Thymus (tissue), 11 donors: ENCODE measurements around the gene IPO4. TPM values are rescaled to one million over a fixed set of nuclear protein-coding genes. Genes with fewer than 3 reads are reported as not detected.

ENCODE experiments used
- DNase-seq, 9 donors: peaks; one replicate each; pipeline ENCODE4 v3.0.0-alpha.2; 2013; ENCODE audit warnings: low spot score in 9 of 9, low read depth in 6 of 9, missing footprints in 1 of 9
- H3K27ac ChIP-seq, 2 donors: one replicate each; pipeline ENCODE4 v1.5.1; 2013; ENCODE audit warnings: control low read depth in 1 of 2, low read depth in 1 of 2, low read length in 1 of 2, mild to moderate bottlenecking in 1 of 2, moderate library complexity in 1 of 2
- H3K27me3 ChIP-seq, 2 donors: one replicate each; pipeline ENCODE4 v1.5.1; 2013; ENCODE audit warnings: low read length in 1 of 2; ENCODE audit not compliant: control insufficient read depth in 2 of 2, insufficient read depth in 1 of 2
- H3K36me3 ChIP-seq, 2 donors: one replicate each; pipeline ENCODE4 v1.5.1; 2013; ENCODE audit warnings: low read length in 1 of 2, mild to moderate bottlenecking in 1 of 2, moderate library complexity in 1 of 2; ENCODE audit not compliant: control insufficient read depth in 2 of 2, insufficient read depth in 2 of 2
- H3K4me1 ChIP-seq, 2 donors: one replicate each; pipeline ENCODE4 v1.5.1; 2013; ENCODE audit warnings: low read length in 2 of 2; ENCODE audit not compliant: control insufficient read depth in 2 of 2, insufficient read depth in 2 of 2
- H3K4me3 ChIP-seq, 2 donors: one replicate each; pipeline ENCODE4 v1.5.1; 2013; ENCODE audit warnings: low read length in 2 of 2, control low read depth in 1 of 2, mild to moderate bottlenecking in 1 of 2
- H3K9me3 ChIP-seq, 2 donors: one replicate each; pipeline ENCODE4 v1.5.1; 2013; ENCODE audit warnings: low read length in 1 of 2, mild to moderate bottlenecking in 1 of 2; ENCODE audit not compliant: control insufficient read depth in 2 of 2, insufficient read depth in 1 of 2
- WGBS: extraction: QIAGEN DNeasy Blood & Tissue Kit; methylation state at CpG from one replicate; pipeline ENCODE4 v1.1.7; 2013; 5-methylcytosine and 5-hydroxymethylcytosine counted together
- polyA plus RNA-seq: library from polyadenylated mRNA; stranded (reverse); fragments of 200-250 nt; gene quantifications from one replicate; pipeline ENCODE4 v1.2.3, GENCODE V29; 2013
- total RNA-seq: library from RNA; stranded (reverse); fragments of 120-200 nt; gene quantifications from one replicate; pipeline ENCODE4 v1.2.4, GENCODE V29; 2013
- donor health status: healthy.

IPO4 gene
- total and polyA plus RNA-seq, 2 donors = 12.1 to 19.3 TPM

- Histone ChIP-seq H3K4me3 (no peak overlapping the region), H3K9me3 (no peaks in the 10 kb centered on the region), H3K27ac (no peak overlapping the region), H3K27me3 (no peaks in the 10 kb centered on the region), H3K36me3 (peaks cover 64 to 69% of the 10 kb centered on the region in 2 donors), H3K4me1 (peaks cover 6 to 15% of the 10 kb centered on the region in 2 donors)
- WGBS = 98% methylated on average over 12 of the region's 12 CpGs
- DNase-seq = no peak
Measured at GRCh38 chr14:24157331-24157730, 31.3 kb downstream of the IPO4 start.

DNA sequence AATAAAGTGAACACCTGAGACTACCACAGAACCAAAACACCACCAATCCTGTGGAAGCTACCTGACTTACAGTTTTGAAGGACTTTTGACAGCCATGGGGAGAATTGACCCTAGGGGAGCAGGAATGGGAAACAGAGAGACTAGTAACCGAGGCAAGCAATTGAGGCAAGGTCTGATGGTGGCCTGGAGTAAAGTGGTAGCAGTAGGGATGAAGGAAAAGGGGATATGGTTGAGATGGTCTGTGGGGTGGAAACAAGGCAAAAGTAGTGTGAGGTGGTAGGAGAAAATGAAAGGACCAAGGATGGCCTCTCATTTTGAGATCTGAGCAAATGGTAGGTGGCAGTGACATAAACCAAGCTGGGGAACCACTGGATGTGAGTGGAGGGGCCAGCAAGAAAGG lies 31.8 kb downstream of the IPO4 start:
- Histone ChIP-seq H3K4me1 (peaks cover 4 to 10% of the 10 kb centered on the region in 2 donors), H3K27ac (no peak overlapping the region), H3K9me3 (no peaks in the 10 kb centered on the region), H3K27me3 (no peaks in the 10 kb centered on the region), H3K4me3 (no peak overlapping the region), H3K36me3 (peaks cover 67 to 71% of the 10 kb centered on the region in 2 donors)
- no peak for DNase-seq
- 97% methylated on average over 1 of the region's 1 CpG for WGBS

GRCh38 chr14:24155100-24155499 lies 33.5 kb downstream of the IPO4 start:
- H3K27ac ChIP-seq = no peak overlapping the region
- peaks cover 78 to 81% of the 10 kb centered on the region in 2 donors for H3K36me3 ChIP-seq
- 99% methylated on average over 10 of the region's 10 CpGs for whole genome bisulfite sequencing

GRCh38 chr14:24151404-24152080 lies 37.1 kb downstream of the IPO4 start:
- Histone ChIP-seq H3K27ac (no peak overlapping the region), H3K9me3 (no peaks in the 10 kb centered on the region), H3K36me3 (peaks cover 62 to 69% of the 10 kb centered on the region in 2 donors), H3K4me3 (no peak overlapping the region), H3K27me3 (no peaks in the 10 kb centered on the region), H3K4me1 (peaks cover 10 to 11% of the 10 kb centered on the region in 2 donors)
- DNase-seq = no peak
- WGBS = 98% methylated on average over 16 of the region's 16 CpGs

More at GRCh38 chr14:24155100-24155499, 33.5 kb downstream of the IPO4 start:
- no peak overlapping the region for H3K4me3 ChIP-seq
- H3K27me3 ChIP-seq = no peaks in the 10 kb centered on the region
- H3K9me3 ChIP-seq = no peaks in the 10 kb centered on the region
- no peak for DNase-seq
- H3K4me1 ChIP-seq = peaks cover 0 to under 1% of the 10 kb centered on the region in 2 donors

DNA sequence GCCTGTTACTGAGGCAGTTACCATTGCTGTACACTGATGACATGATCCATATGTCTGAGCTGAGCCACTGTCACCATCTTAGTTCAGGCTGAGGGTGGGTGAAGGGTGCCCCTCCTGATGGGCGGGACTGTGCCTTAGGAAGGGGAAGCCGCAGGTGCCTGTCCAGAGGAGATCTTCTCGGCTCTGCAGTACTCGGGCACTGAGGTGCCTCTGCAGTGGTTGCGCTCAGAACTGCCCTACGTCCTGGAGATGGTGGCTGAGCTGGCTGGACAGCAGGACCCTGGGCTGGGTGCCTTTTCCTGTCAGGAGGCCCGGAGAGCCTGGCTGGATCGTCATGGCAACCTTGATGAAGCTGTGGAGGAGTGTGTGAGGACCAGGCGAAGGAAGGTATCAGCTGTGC lies 37.6 kb downstream of the IPO4 start:
- WGBS = 97% methylated on average over 9 of the region's 9 CpGs
- no peak overlapping the region for H3K27ac ChIP-seq
- H3K36me3 ChIP-seq = peaks cover 57 to 65% of the 10 kb centered on the region in 2 donors
- H3K4me3 ChIP-seq = no peak overlapping the region
- no peaks in the 10 kb centered on the region for H3K27me3 ChIP-seq
- peaks cover 12 to 14% of the 10 kb centered on the region in 2 donors for H3K4me1 ChIP-seq
- H3K9me3 ChIP-seq = no peaks in the 10 kb centered on the region
- DNase-seq = no peak

DNA sequence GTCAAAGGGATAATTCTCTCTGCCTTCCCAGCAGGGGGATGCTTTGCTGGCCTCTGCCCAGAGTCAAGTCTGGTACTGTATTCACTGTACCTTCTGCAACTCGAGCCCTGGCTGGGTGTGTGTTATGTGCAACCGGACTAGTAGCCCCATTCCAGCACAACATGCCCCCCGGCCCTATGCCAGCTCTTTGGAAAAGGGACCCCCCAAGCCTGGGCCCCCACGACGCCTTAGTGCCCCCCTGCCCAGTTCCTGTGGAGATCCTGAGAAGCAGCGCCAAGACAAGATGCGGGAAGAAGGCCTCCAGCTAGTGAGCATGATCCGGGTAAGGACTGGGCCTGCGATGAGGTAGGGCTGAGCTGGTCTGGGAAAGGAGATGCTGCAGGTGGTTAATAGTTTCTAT lies 38.0 kb downstream of the IPO4 start:
- Histone ChIP-seq H3K27ac (no peak overlapping the region), H3K9me3 (no peaks in the 10 kb centered on the region), H3K27me3 (no peaks in the 10 kb centered on the region), H3K36me3 (peaks cover 53 to 61% of the 10 kb centered on the region in 2 donors), H3K4me3 (no peak overlapping the region), H3K4me1 (peaks cover 16 to 18% of the 10 kb centered on the region in 2 donors)
- 99% methylated on average over 9 of the region's 9 CpGs for WGBS
- DNase-seq = no peak

GRCh38 chr14:24150061-24150460 lies 38.6 kb downstream of the IPO4 start:
- no peak for DNase-seq
- no peak overlapping the region for H3K4me3 ChIP-seq
- H3K27me3 ChIP-seq = no peaks in the 10 kb centered on the region
- H3K36me3 ChIP-seq = peaks cover 48 to 59% of the 10 kb centered on the region in 2 donors
- H3K9me3 ChIP-seq = no peaks in the 10 kb centered on the region
- H3K27ac ChIP-seq = no peak overlapping the region
- 98% methylated on average over 9 of the region's 9 CpGs for WGBS
- H3K4me1 ChIP-seq = peaks cover 21 to 23% of the 10 kb centered on the region in 2 donors

DNA sequence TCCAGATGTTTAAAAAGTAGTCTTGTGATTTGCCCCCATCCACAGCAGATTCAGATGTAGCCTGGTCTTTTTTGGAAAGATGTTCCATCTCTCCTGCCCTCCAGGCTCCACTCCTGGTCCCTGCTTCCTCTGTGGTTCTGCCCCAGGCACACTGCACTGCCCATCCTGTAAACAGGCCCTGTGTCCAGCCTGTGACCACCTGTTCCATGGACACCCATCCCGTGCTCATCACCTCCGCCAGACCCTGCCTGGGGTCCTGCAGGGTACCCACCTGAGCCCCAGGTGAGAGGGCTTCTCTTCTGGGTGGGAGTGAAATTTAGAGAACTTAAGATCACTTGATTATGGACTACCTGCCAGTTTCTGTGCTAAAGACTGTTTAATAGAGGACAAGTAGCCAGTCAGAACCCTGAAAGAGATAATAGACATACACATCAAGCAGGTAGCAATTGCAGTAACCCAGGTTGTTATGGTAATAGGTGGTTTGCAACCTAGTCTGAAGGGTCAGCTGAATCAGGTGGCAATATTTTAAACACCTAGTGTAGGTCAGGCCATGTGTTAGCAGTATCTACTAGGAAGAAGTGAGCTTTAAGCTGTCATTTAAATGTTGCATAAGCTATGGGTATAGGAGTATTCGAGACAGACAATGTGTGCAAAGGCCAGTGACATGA lies 39.2 kb downstream of the IPO4 start:
- Histone ChIP-seq H3K4me3 (no peak overlapping the region), H3K27me3 (no peaks in the 10 kb centered on the region), H3K36me3 (peaks cover 41 to 58% of the 10 kb centered on the region in 2 donors), H3K9me3 (no peaks in the 10 kb centered on the region), H3K4me1 (peaks cover 22 to 27% of the 10 kb centered on the region in 2 donors), H3K27ac (no peak overlapping the region)
- WGBS = 98% methylated on average over 3 of the region's 3 CpGs
- no peak for DNase-seq

GRCh38 chr14:24147761-24148428 lies 40.7 kb downstream of the IPO4 start:
- whole genome bisulfite sequencing = 10% methylated on average over 29 of the region's 29 CpGs
- no peak for DNase-seq
- Histone ChIP-seq H3K27me3 (no peaks in the 10 kb centered on the region), H3K36me3 (peaks cover 46 to 68% of the 10 kb centered on the region in 2 donors), H3K9me3 (no peaks in the 10 kb centered on the region), H3K4me3 (peak overlapping the region; percentile 78 to 90), H3K4me1 (peaks cover 22 to 31% of the 10 kb centered on the region in 2 donors), H3K27ac (peak overlapping the region in 1 of 2 donors; percentile 70)
